ENCODE data around the gene VBP1. TPM values are rescaled to one million over a fixed set of nuclear protein-coding genes. Genes with fewer than 3 reads are reported as not detected.

Gene VBP1
- total RNA-seq, 1 experiment from 2014 or later = 86.2 TPM

- 0 out of 2 replicates have a peak, but pooled peaks cover 4% of the 10 kb centered on the region for H4K20me1 ChIP-seq (ENCODE audit: low read length)
- H3K27me3 ChIP-seq (ENCODE audit: low read length) = no peaks in the 10 kb centered on the region
- intact Hi-C loops (cut with micrococcal nuclease) = no loop called here
- no peak overlapping the region for H3K27ac ChIP-seq (ENCODE audit: low read length)
- peaks cover 13% of the 10 kb centered on the region for H3K79me2 ChIP-seq (ENCODE audit: low read length)
- H3K36me3 ChIP-seq (ENCODE audit: low read depth, low read length) = peaks cover 44% of the 10 kb centered on the region
- no peaks in the 10 kb centered on the region for H3K4me1 ChIP-seq (ENCODE audit: insufficient read depth, low read length)
- CTCF ChIA-PET = no interaction called here
- no peak for DNase-seq
- no peak overlapping the region for H3K9ac ChIP-seq (ENCODE audit: low read length)
- H3K9me2 ChIP-seq (replicated peaks; ENCODE audit: low read length) = no peaks in the 10 kb centered on the region
- no peak for TF ChIP-seq CTCF (conservative IDR thresholded peaks at IDR 0.05; ENCODE audit: low read depth, low read length)
- TF ChIP-seq EZH2 (IDR thresholded peaks at IDR 0.05; ENCODE audit: low read length, unreplicated experiment) = no peak
- no peak for TF ChIP-seq EZH2phosphoT487 (IDR thresholded peaks at IDR 0.05; ENCODE audit: borderline replicate concordance, low read length)
- ATAC-seq = no peak
- no TSS peak for BruUV-seq (replicated peaks)
- no peak overlapping the region for H3K4me2 ChIP-seq (ENCODE audit: low read length)
- no peaks in the 10 kb centered on the region for H3F3A ChIP-seq (ENCODE audit: low read length, unreplicated experiment)
- POLR2A ChIA-PET (ENCODE audit: unreplicated experiment) = no interaction called here
- no peak overlapping the region for H3K4me3 ChIP-seq (ENCODE audit: low read length)
- H2AFZ ChIP-seq (ENCODE audit: low read length) = no peak overlapping the region
- no peaks in the 10 kb centered on the region for H3K9me3 ChIP-seq (ENCODE audit: low read length)
Measured at GRCh38 chrX:155225774-155226173, 9.5 kb downstream of the VBP1 start.

GRCh38 chrX:155231163-155231562 lies 14.9 kb downstream of the VBP1 start:
- Histone ChIP-seq H3K4me3 (ENCODE audit: low read length) (no peak overlapping the region), H4K20me1 (ENCODE audit: low read length) (peaks cover 15% of the 10 kb centered on the region; the same call in 1 of the 2 replicates), H3K79me2 (ENCODE audit: low read length) (peaks cover 11% of the 10 kb centered on the region), H3K9ac (ENCODE audit: low read length) (no peak overlapping the region), H3K9me3 (ENCODE audit: low read length) (no peaks in the 10 kb centered on the region), H3K4me1 (ENCODE audit: insufficient read depth, low read length) (peaks cover 15% of the 10 kb centered on the region), H3K9me2 (replicated peaks; ENCODE audit: low read length) (no peaks in the 10 kb centered on the region), H3F3A (ENCODE audit: low read length, unreplicated experiment) (no peaks in the 10 kb centered on the region), H3K36me3 (ENCODE audit: low read depth, low read length) (peaks cover 41% of the 10 kb centered on the region), H2AFZ (ENCODE audit: low read length) (no peak overlapping the region), H3K4me2 (ENCODE audit: low read length) (no peak overlapping the region), H3K27me3 (ENCODE audit: low read length) (no peaks in the 10 kb centered on the region), H3K27ac (ENCODE audit: low read length) (no peak overlapping the region)
- TF ChIP-seq EZH2 (IDR thresholded peaks at IDR 0.05; ENCODE audit: low read length, unreplicated experiment) (no peak), CTCF (conservative IDR thresholded peaks at IDR 0.05; ENCODE audit: low read depth, low read length) (no peak), EZH2phosphoT487 (IDR thresholded peaks at IDR 0.05; ENCODE audit: borderline replicate concordance, low read length) (no peak)
- ChIA-PET CTCF (no interaction called here), POLR2A (ENCODE audit: unreplicated experiment) (no interaction called here)
- intact Hi-C loops (cut with micrococcal nuclease) = no loop called here
- DNase-seq (no peak), ATAC-seq (no peak)
- no TSS peak for BruUV-seq (replicated peaks)

- no peaks in the 10 kb centered on the region for H3F3A ChIP-seq (ENCODE audit: low read length, unreplicated experiment)
- H3K36me3 ChIP-seq (ENCODE audit: low read depth, low read length) = peaks cover 37% of the 10 kb centered on the region
- BruUV-seq (replicated peaks) = no TSS peak
- no peak overlapping the region for H3K27ac ChIP-seq (ENCODE audit: low read length)
- DNase-seq (peak; percentile 79), ATAC-seq (peak; percentile 98)
- 0 out of 2 replicates have a peak, but pooled peaks cover 8% of the 10 kb centered on the region for H3K79me2 ChIP-seq (ENCODE audit: low read length)
- peaks cover 18% of the 10 kb centered on the region for H3K4me1 ChIP-seq (ENCODE audit: insufficient read depth, low read length)
- H3K4me3 ChIP-seq (ENCODE audit: low read length) = no peak overlapping the region
- CTCF ChIA-PET = interaction anchor here (1.1 kb wide), 1 partner anchor 19 kb away, joined by 5 read pairs; no protein-coding TSS in a partner anchor
- intact Hi-C loops (cut with micrococcal nuclease) = no loop called here
- H3K9ac ChIP-seq (ENCODE audit: low read length) = no peak overlapping the region
- POLR2A ChIA-PET (ENCODE audit: unreplicated experiment) = interaction anchor here (0.7 kb wide), 1 partner anchor 40 kb away, joined by 3 read pairs; no protein-coding TSS in a partner anchor
- H3K4me2 ChIP-seq (ENCODE audit: low read length) = no peak overlapping the region
- H2AFZ ChIP-seq (ENCODE audit: low read length) = no peak overlapping the region
- no peaks in the 10 kb centered on the region for H3K9me3 ChIP-seq (ENCODE audit: low read length)
- no peaks in the 10 kb centered on the region for H3K9me2 ChIP-seq (replicated peaks; ENCODE audit: low read length)
- peaks cover 11% of the 10 kb centered on the region; the same call in 1 of the 2 replicates for H4K20me1 ChIP-seq (ENCODE audit: low read length)
- TF ChIP-seq EZH2 (IDR thresholded peaks at IDR 0.05; ENCODE audit: low read length, unreplicated experiment) (no peak), EZH2phosphoT487 (IDR thresholded peaks at IDR 0.05; ENCODE audit: borderline replicate concordance, low read length) (no peak), CTCF (conservative IDR thresholded peaks at IDR 0.05; ENCODE audit: low read depth, low read length) (no peak)
- no peaks in the 10 kb centered on the region for H3K27me3 ChIP-seq (ENCODE audit: low read length)
Measured at GRCh38 chrX:155235891-155236290, 19.6 kb downstream of the VBP1 start.

Data from PC-3 (cell line).